ENCODE results near the gene JARID2. TPM values are rescaled to one million over a fixed set of nuclear protein-coding genes. Genes with fewer than 3 reads are reported as not detected.

Gene JARID2
- total and polyA plus RNA-seq, 2 of the 4 experiments (the other 2 are of a cell fraction), result 9.6 to 12.9 TPM

DNA sequence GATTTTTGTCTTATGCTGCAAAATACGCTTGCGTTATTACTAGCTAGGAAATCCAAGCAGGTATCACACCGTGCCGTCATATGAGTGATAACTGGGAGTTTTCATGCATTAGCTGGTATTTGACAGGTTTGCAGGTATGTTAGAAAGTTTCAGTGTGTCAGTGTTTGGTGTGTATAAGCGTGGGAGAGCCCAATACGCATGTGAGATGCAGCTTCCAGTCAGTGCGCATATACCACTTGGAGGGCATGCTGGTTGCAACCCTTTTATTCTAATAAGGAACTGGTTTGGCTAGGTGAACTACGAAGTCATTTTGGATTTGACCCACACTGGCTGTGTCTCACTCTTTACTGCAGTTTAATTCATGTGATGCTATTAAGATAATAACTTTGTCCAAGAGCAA lies 35.1 kb downstream of the JARID2 start:
- Histone ChIP-seq H3K9ac (ENCODE audit: low read depth, low read length) (no peak overlapping the region), H3K27ac (ENCODE audit: insufficient read depth, low read length) (no peak overlapping the region), H4K20me1 (ENCODE audit: insufficient read depth, low read length) (peaks cover 72% of the 10 kb centered on the region), H2BK20ac (ENCODE audit: low read depth, low read length) (no peak overlapping the region), H2BK15ac (ENCODE audit: low read depth, low read length) (no peak overlapping the region), H4K8ac (ENCODE audit: low read depth in 2 of 2, low read length in 2 of 2) (no peak overlapping the region), H3K79me1 (ENCODE audit: low read depth in 1 of 2, low read length in 2 of 2) (peaks cover 26 to 68% of the 10 kb centered on the region in 2 experiments), H3K4ac (ENCODE audit: low read depth, low read length) (no peak overlapping the region), H4K5ac (ENCODE audit: low read depth, low read length) (no peak overlapping the region), H2AFZ (replicated peaks; ENCODE audit: low read length, poor library complexity) (no peak overlapping the region), H3K56ac (ENCODE audit: extremely low read depth, insufficient read depth, low read length) (no peak overlapping the region), H3K4me1 (ENCODE audit: control insufficient read depth, insufficient read depth, low read length) (peaks cover 21% of the 10 kb centered on the region), H3K23ac (ENCODE audit: low read depth, low read length) (no peak overlapping the region), H2BK120ac (ENCODE audit: low read depth, low read length) (no peak overlapping the region), H3K27me3 (ENCODE audit: control insufficient read depth, insufficient read depth, low read length) (no peaks in the 10 kb centered on the region), H3K18ac (ENCODE audit: low read depth, low read length) (no peak overlapping the region), H2AK5ac (ENCODE audit: low read depth, low read length) (0 out of 2 replicates have a peak overlapping the region, but pooled peaks have one; percentile 4), H3K4me3 (ENCODE audit: insufficient read depth, low read depth, low read length) (no peak overlapping the region), H2AK9ac (replicated peaks; ENCODE audit: low read depth, low read length, poor library complexity) (no peak overlapping the region), H3K4me2 (ENCODE audit: low read depth, low read length) (no peak overlapping the region), H2BK5ac (ENCODE audit: low read depth, low read length, poor library complexity, severe bottlenecking) (no peak overlapping the region), H4K91ac (ENCODE audit: insufficient read depth, low read depth, low read length) (no peak overlapping the region), H3K9me1 (ENCODE audit: insufficient read depth, low read length) (peaks cover 6% of the 10 kb centered on the region), H3K14ac (replicated peaks; ENCODE audit: low read depth, low read length) (no peak overlapping the region), H3K9me3 (ENCODE audit: control insufficient read depth, insufficient read depth, low read length) (no peaks in the 10 kb centered on the region), H3K36me3 (ENCODE audit: control insufficient read depth, insufficient read depth, low read length) (no peaks in the 10 kb centered on the region)
- dilution Hi-C loops (cut with HindIII; ENCODE audit: low sequenced_read_pairs, unreplicated experiment) (no loop called here), intact Hi-C loops (cut with micrococcal nuclease) (no loop called here), in situ Hi-C loops (cut with MboI; ENCODE audit: low sequenced_read_pairs) (no loop called here)
- BruUV-seq (replicated peaks), result no TSS peak
- DNase-seq, result no peak
- ChIA-PET CTCF (no interaction called here), POLR2A (ENCODE audit: unreplicated experiment) (no interaction called here)
- WGBS, 2 experiments (ENCODE audit: extremely low coverage in 2 of 2, insufficient read length in 1 of 2), result 98% methylated on average over 4 of the region's 8 CpGs; no CpG with 5 or more reads in 1 of the 2 experiments
- TF ChIP-seq MAFK (IDR thresholded peaks at IDR 0.05; ENCODE audit: low read depth, low read length) (no peak), RFX5 (IDR thresholded peaks at IDR 0.05; ENCODE audit: low read depth, low read length) (no peak), POLR2A (IDR thresholded peaks at IDR 0.05; ENCODE audit: low read depth, low read length) (no peak), MAZ (IDR thresholded peaks at IDR 0.05; ENCODE audit: borderline replicate concordance, low read depth, low read length) (no peak), SMC3 (IDR thresholded peaks at IDR 0.05; ENCODE audit: low read depth, low read length) (no peak), RAD21 (IDR thresholded peaks at IDR 0.05; ENCODE audit: low read length) (no peak), FOS (IDR thresholded peaks at IDR 0.05; ENCODE audit: low read depth, low read length) (no peak), CEBPB (IDR thresholded peaks at IDR 0.05; ENCODE audit: low read depth, low read length) (no peak), BHLHE40 (IDR thresholded peaks at IDR 0.05; ENCODE audit: low read depth, low read length) (no peak), ELK1 (IDR thresholded peaks at IDR 0.05; ENCODE audit: borderline replicate concordance, low read depth, low read length) (no peak), MXI1 (IDR thresholded peaks at IDR 0.05; ENCODE audit: borderline replicate concordance, low read depth, low read length) (no peak), NFE2L2 (IDR thresholded peaks at IDR 0.05; ENCODE audit: low read depth, low read length) (no peak), CHD1 (IDR thresholded peaks at IDR 0.05; ENCODE audit: low read depth, low read length) (no peak)
- TF ChIP-seq, protein P1, sequence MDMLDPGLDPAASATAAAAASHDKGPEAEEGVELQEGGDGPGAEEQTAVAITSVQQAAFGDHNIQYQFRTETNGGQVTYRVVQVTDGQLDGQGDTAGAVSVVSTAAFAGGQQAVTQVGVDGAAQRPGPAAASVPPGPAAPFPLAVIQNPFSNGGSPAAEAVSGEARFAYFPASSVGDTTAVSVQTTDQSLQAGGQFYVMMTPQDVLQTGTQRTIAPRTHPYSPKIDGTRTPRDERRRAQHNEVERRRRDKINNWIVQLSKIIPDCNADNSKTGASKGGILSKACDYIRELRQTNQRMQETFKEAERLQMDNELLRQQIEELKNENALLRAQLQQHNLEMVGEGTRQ (IDR thresholded peaks at IDR 0.05; ENCODE audit: low read depth, low read length), result no peak
- TF ChIP-seq, protein P2, sequence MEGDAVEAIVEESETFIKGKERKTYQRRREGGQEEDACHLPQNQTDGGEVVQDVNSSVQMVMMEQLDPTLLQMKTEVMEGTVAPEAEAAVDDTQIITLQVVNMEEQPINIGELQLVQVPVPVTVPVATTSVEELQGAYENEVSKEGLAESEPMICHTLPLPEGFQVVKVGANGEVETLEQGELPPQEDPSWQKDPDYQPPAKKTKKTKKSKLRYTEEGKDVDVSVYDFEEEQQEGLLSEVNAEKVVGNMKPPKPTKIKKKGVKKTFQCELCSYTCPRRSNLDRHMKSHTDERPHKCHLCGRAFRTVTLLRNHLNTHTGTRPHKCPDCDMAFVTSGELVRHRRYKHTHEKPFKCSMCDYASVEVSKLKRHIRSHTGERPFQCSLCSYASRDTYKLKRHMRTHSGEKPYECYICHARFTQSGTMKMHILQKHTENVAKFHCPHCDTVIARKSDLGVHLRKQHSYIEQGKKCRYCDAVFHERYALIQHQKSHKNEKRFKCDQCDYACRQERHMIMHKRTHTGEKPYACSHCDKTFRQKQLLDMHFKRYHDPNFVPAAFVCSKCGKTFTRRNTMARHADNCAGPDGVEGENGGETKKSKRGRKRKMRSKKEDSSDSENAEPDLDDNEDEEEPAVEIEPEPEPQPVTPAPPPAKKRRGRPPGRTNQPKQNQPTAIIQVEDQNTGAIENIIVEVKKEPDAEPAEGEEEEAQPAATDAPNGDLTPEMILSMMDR (conservative IDR thresholded peaks at IDR 0.05; ENCODE audit: low read depth, low read length), result no peak
- ATAC-seq (ENCODE audit: low read depth), result no peak
